Measurements from ENCODE around the gene GABRR3.

GABRR3 gene

GRCh38 chr3:97939401-97939800 lies 95.7 kb downstream of the GABRR3 start:
- Mint-ChIP-seq H3K27me3 (ENCODE audit: low read depth, poor library complexity) (peaks cover 5% of the 10 kb centered on the region), H3K27ac (no peak overlapping the region), H3K36me3 (ENCODE audit: low read depth) (peaks cover 13% of the 10 kb centered on the region), H3K4me3 (no peak overlapping the region), H3K4me1 (peaks cover 17% of the 10 kb centered on the region), H3K9me3 (no peaks in the 10 kb centered on the region)
- DNase-seq, result no peak
- TF ChIP-seq CTCF (IDR thresholded peaks at IDR 0.05), result no peak

GRCh38 chr3:97938444-97938843 lies 96.7 kb downstream of the GABRR3 start:
- no peaks in the 10 kb centered on the region for H3K9me3 Mint-ChIP-seq
- no peak for TF ChIP-seq CTCF (IDR thresholded peaks at IDR 0.05)

GRCh38 chr3:97937205-97937604 lies 97.9 kb downstream of the GABRR3 start:
- Mint-ChIP-seq H3K4me1 (peaks cover 15% of the 10 kb centered on the region), H3K4me3 (no peak overlapping the region), H3K27ac (peak overlapping the region; percentile 7), H3K9me3 (no peaks in the 10 kb centered on the region), H3K27me3 (ENCODE audit: low read depth, poor library complexity) (peaks cover 9% of the 10 kb centered on the region), H3K36me3 (ENCODE audit: low read depth) (peaks cover 16% of the 10 kb centered on the region)
- no peak for DNase-seq
- TF ChIP-seq CTCF (IDR thresholded peaks at IDR 0.05), result no peak

More at GRCh38 chr3:97938444-97938843, 96.7 kb downstream of the GABRR3 start:
- Mint-ChIP-seq H3K27ac (no peak overlapping the region), H3K27me3 (ENCODE audit: low read depth, poor library complexity) (peaks cover 5% of the 10 kb centered on the region), H3K36me3 (ENCODE audit: low read depth) (peaks cover 13% of the 10 kb centered on the region), H3K4me3 (no peak overlapping the region), H3K4me1 (peaks cover 15% of the 10 kb centered on the region)
- no peak for DNase-seq

- peaks cover 16% of the 10 kb centered on the region for H3K4me1 Mint-ChIP-seq
- H3K27me3 Mint-ChIP-seq (ENCODE audit: low read depth, poor library complexity), result peaks cover 9% of the 10 kb centered on the region
- H3K27ac Mint-ChIP-seq, result peak overlapping the region; percentile 86
- DNase-seq, result no peak
- no peak overlapping the region for H3K4me3 Mint-ChIP-seq
- peaks cover 6% of the 10 kb centered on the region for H3K9me3 Mint-ChIP-seq
- no peak for TF ChIP-seq CTCF (IDR thresholded peaks at IDR 0.05)
- H3K36me3 Mint-ChIP-seq (ENCODE audit: low read depth), result peaks cover 28% of the 10 kb centered on the region
Observed at GRCh38 chr3:97935842-97936241, 99.3 kb downstream of the GABRR3 start.

All from nephron progenitor cell (in vitro differentiated cells).